WERI-Rb-1 (cell line): ENCODE results near the gene GPRC5D.

ENCODE experiments used
- DNase-seq: peaks from one replicate; pipeline ENCODE4 v3.0.0-alpha.2; 2020
- H3K27ac ChIP-seq: fragments of 250-450 bp; sonication (Bioruptor Pico); 2 replicates; pipeline ENCODE4 v1.5.1; 2020; ENCODE audit warnings: mild to moderate bottlenecking, moderate library complexity
- H3K27me3 ChIP-seq: fragments of 250-450 bp; sonication (Bioruptor Pico); 2 replicates; pipeline ENCODE4 v1.5.1; 2021; ENCODE audit warnings: mild to moderate bottlenecking, low read depth, moderate library complexity; ENCODE audit not compliant: insufficient read depth, severe bottlenecking
- H3K36me3 ChIP-seq: fragments of 250-450 bp; sonication (Bioruptor Pico); 2 replicates; pipeline ENCODE4 v1.5.1; 2020; ENCODE audit warnings: mild to moderate bottlenecking, moderate library complexity
- H3K4me3 ChIP-seq: 2 replicates; pipeline ENCODE4 v1.5.1; 2011; ENCODE audit warnings: low read depth, mild to moderate bottlenecking, control low read depth, low read length
- H3K9me3 ChIP-seq: fragments of 250-450 bp; sonication (Bioruptor Pico); 2 replicates; pipeline ENCODE4 v1.5.1; 2021; ENCODE audit warnings: mild to moderate bottlenecking, moderate library complexity; ENCODE audit not compliant: severe bottlenecking
- TF ChIP-seq, protein P1 (sequence below): IDR thresholded peaks from 2 replicates; pipeline ENCODE4 v1.5.1; 2011; ENCODE audit warnings: low read depth, mild to moderate bottlenecking, control low read depth, inconsistent platforms, low read length

The GPRC5D gene

GRCh38 chr12:12999271-12999958 lies 47.4 kb upstream of the GPRC5D start:
- peak overlapping the region; percentile 78 for H3K27ac ChIP-seq
- H3K36me3 ChIP-seq = no peaks in the 10 kb centered on the region
- H3K9me3 ChIP-seq = peaks cover 3% of the 10 kb centered on the region
- H3K27me3 ChIP-seq = no peaks in the 10 kb centered on the region
- no peak for DNase-seq
- TF ChIP-seq, protein P1, sequence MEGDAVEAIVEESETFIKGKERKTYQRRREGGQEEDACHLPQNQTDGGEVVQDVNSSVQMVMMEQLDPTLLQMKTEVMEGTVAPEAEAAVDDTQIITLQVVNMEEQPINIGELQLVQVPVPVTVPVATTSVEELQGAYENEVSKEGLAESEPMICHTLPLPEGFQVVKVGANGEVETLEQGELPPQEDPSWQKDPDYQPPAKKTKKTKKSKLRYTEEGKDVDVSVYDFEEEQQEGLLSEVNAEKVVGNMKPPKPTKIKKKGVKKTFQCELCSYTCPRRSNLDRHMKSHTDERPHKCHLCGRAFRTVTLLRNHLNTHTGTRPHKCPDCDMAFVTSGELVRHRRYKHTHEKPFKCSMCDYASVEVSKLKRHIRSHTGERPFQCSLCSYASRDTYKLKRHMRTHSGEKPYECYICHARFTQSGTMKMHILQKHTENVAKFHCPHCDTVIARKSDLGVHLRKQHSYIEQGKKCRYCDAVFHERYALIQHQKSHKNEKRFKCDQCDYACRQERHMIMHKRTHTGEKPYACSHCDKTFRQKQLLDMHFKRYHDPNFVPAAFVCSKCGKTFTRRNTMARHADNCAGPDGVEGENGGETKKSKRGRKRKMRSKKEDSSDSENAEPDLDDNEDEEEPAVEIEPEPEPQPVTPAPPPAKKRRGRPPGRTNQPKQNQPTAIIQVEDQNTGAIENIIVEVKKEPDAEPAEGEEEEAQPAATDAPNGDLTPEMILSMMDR = no peak
- peak overlapping the region; percentile 74 for H3K4me3 ChIP-seq

DNA sequence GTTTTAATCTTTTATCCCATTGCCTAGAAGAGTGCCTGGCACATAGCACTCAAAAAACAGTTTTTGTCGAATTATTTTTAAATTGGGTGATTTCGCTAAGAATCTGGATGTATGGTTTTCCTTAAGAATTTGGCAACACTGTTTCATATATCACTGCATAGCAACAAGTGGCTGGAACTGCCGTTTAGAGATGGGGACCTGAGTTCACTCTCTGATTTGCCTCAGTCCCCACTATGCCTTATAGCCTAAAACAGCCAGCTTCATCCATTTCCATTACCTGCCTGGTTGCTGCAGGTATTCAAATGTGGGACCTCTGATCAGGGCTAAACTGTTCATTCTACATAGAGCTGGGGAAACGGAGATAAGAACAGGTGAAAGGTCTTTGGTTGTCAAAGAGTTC lies 46.3 kb upstream of the GPRC5D start:
- TF ChIP-seq, protein P1 = no peak
- no peak overlapping the region for H3K4me3 ChIP-seq
- no peaks in the 10 kb centered on the region for H3K27me3 ChIP-seq
- DNase-seq = no peak
- no peaks in the 10 kb centered on the region for H3K36me3 ChIP-seq
- H3K27ac ChIP-seq = no peak overlapping the region
- H3K9me3 ChIP-seq = peaks cover 3% of the 10 kb centered on the region

DNA sequence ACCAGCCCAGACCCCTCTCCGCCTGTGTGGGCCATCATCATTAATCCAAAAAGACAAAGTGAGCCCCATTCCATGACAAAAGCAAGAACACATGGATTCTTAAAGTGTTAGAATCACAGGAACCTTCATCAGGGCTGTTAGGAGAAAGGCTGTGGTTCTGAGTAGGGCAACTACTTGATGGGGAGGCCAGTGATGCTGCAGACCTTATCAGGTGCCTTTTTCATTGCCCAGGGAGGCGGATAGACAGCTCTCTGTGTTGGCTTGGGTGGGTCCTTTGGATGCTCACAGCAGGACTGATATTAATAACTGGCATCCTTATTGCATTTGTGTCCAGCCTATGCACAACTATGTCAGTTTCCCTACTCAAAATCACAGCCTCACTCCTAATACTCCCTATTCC lies 45.8 kb upstream of the GPRC5D start:
- H3K27ac ChIP-seq = no peak overlapping the region
- no peaks in the 10 kb centered on the region for H3K36me3 ChIP-seq
- peaks cover 3% of the 10 kb centered on the region for H3K9me3 ChIP-seq
- TF ChIP-seq, protein P1 = no peak
- H3K4me3 ChIP-seq = no peak overlapping the region
- no peak for DNase-seq
- H3K27me3 ChIP-seq = no peaks in the 10 kb centered on the region

DNA sequence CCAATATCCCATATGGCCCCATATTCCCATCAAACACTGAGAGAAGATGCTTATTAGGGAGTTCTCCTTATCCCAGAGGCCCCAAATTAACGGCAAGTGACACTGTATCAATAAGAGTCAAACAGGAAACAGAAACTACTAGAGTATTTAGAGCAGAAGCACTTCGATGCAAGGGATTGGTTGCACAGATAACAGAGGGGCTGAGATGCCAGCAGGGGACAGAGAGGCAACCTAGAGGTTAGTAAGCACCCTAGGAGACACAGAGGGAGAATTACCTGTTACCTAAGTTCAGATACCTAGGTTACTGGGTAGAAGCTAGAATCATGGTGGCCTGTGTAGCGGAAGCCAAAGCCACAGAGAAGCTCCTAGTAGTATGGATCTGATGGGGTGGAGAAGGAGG lies 45.2 kb upstream of the GPRC5D start:
- Histone ChIP-seq H3K9me3 (peaks cover 1% of the 10 kb centered on the region), H3K4me3 (no peak overlapping the region), H3K27me3 (no peaks in the 10 kb centered on the region), H3K36me3 (no peaks in the 10 kb centered on the region), H3K27ac (no peak overlapping the region)
- TF ChIP-seq, protein P1 = no peak
- DNase-seq = no peak

DNA sequence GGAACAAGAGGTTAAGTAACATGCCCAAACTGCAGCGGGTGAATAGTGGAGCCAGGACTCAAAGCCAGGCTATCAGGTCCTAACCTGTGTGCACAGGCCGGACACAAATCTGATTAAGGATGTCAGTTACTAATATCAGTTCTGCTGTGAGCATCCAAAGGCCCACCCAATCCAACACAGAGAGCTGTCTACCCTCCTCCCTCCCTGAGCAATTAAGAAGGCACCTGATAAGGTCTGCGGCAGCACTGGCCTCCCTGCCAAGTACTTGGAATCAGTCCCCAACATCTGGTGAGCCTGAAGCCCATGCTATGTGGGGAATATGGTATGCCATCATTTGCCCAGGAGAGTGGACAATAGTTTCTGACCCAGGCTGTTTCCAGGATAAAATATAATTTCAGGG lies 44.2 kb upstream of the GPRC5D start:
- Histone ChIP-seq H3K36me3 (no peaks in the 10 kb centered on the region), H3K27me3 (no peaks in the 10 kb centered on the region), H3K27ac (no peak overlapping the region), H3K9me3 (no peaks in the 10 kb centered on the region), H3K4me3 (no peak overlapping the region)
- TF ChIP-seq, protein P1 = no peak
- no peak for DNase-seq

- DNase-seq = no peak
Observed at GRCh38 chr12:12995088-12995487, 43.1 kb upstream of the GPRC5D start.

More at GRCh38 chr12:12995088-12995487, 43.1 kb upstream of the GPRC5D start:
- H3K9me3 ChIP-seq = no peaks in the 10 kb centered on the region
- no peaks in the 10 kb centered on the region for H3K27me3 ChIP-seq
- H3K36me3 ChIP-seq = no peaks in the 10 kb centered on the region
- H3K27ac ChIP-seq = no peak overlapping the region
- TF ChIP-seq, protein P1 = no peak
- no peak overlapping the region for H3K4me3 ChIP-seq
